GM04504 (cell line): ENCODE measurements around the gene CACNA1B.
"Not testable (repeated sequence)": the region's sequence is repeated elsewhere in the genome, so short reads cannot be mapped to it uniquely, and the experiment has no call there.

Source experiments
- DNase-seq: peaks from one replicate; pipeline ENCODE4 v3.0.0-alpha.2; 2012; ENCODE audit warnings: low read depth

Gene CACNA1B

GRCh38 chr9:137877506-137878122, at the start of gene CACNA1B:
TSS of gene CACNA1B (plus strand) at chr9:137877782. CDS start at chr9:137877934, 152 bp downstream.
- DNase-seq = not testable (repeated sequence)

GRCh38 chr9:137827908-137828526, 49.6 kb upstream of the CACNA1B start:
- DNase-seq = no peak

GRCh38 chr9:137828527-137829259, 48.9 kb upstream of the CACNA1B start:
- no peak for DNase-seq

GRCh38 chr9:137829260-137829996, 48.2 kb upstream of the CACNA1B start:
- DNase-seq = no peak

GRCh38 chr9:137832191-137832700, 45.3 kb upstream of the CACNA1B start:
- DNase-seq = no peak

GRCh38 chr9:137832830-137833590, 44.6 kb upstream of the CACNA1B start:
- DNase-seq = no peak

- DNase-seq = no peak
These were observed 43.6 kb upstream of the CACNA1B start for GRCh38 chr9:137833721-137834613.

GRCh38 chr9:137834846-137835546, 42.6 kb upstream of the CACNA1B start:
- no peak for DNase-seq

- DNase-seq = no peak
These were observed 41.3 kb upstream of the CACNA1B start for GRCh38 chr9:137836151-137836830.

GRCh38 chr9:137836831-137837241, 40.7 kb upstream of the CACNA1B start:
- DNase-seq = no peak

- no peak for DNase-seq
These were observed 40.0 kb upstream of the CACNA1B start for GRCh38 chr9:137837345-137838278.

- no peak for DNase-seq
These were observed 39.0 kb upstream of the CACNA1B start for GRCh38 chr9:137838576-137838975.

- no peak for DNase-seq
These were observed 34.2 kb upstream of the CACNA1B start for GRCh38 chr9:137843355-137843754.

- DNase-seq = no peak
These were observed 25.9 kb upstream of the CACNA1B start for GRCh38 chr9:137851516-137852267.

GRCh38 chr9:137853392-137853995, 24.1 kb upstream of the CACNA1B start:
- no peak for DNase-seq

GRCh38 chr9:137860361-137860760, 17.2 kb upstream of the CACNA1B start:
- no peak for DNase-seq

GRCh38 chr9:137865581-137866145, 11.9 kb upstream of the CACNA1B start:
- no peak for DNase-seq
